ENCODE measurements around the gene ARHGAP22.
"Not testable (repeated sequence)": the region's sequence is repeated elsewhere in the genome, so short reads cannot be mapped to it uniquely, and the experiment has no call there.

Gene ARHGAP22

GRCh38 chr10:48450233-48450740 is 154.6 kb downstream of the ARHGAP22 start:
- no peak for DNase-seq (ENCODE audit: low spot score)

- DNase-seq (ENCODE audit: low spot score) = no peak
Observed at GRCh38 chr10:48449501-48450232, 155.2 kb downstream of the ARHGAP22 start.

GRCh38 chr10:48448796-48449195 is 156.1 kb downstream of the ARHGAP22 start:
- peak; percentile 83 for DNase-seq (ENCODE audit: low spot score)

GRCh38 chr10:48447356-48448215 is 157.3 kb downstream of the ARHGAP22 start:
- DNase-seq (ENCODE audit: low spot score) = no peak

- no peak for DNase-seq (ENCODE audit: low spot score)
Observed at GRCh38 chr10:48446785-48447184, 158.1 kb downstream of the ARHGAP22 start.

- no peak for DNase-seq (ENCODE audit: low spot score)
Observed at GRCh38 chr10:48445932-48446331, 158.9 kb downstream of the ARHGAP22 start.

- peak; percentile 81 for DNase-seq (ENCODE audit: low spot score)
Observed at GRCh38 chr10:48444861-48445841, 159.7 kb downstream of the ARHGAP22 start.

- peak; percentile 47 for DNase-seq (ENCODE audit: low spot score)
Observed at GRCh38 chr10:48444266-48444665, 160.6 kb downstream of the ARHGAP22 start.

- DNase-seq (ENCODE audit: low spot score) = no peak
Observed at GRCh38 chr10:48442809-48443177, 162.1 kb downstream of the ARHGAP22 start.

- DNase-seq (ENCODE audit: low spot score) = no peak
Observed at GRCh38 chr10:48442090-48442808, 162.6 kb downstream of the ARHGAP22 start.

GRCh38 chr10:48440771-48441170 is 164.1 kb downstream of the ARHGAP22 start:
- DNase-seq (ENCODE audit: low spot score) = no peak

- peak; percentile 69 for DNase-seq (ENCODE audit: low spot score)
Observed at GRCh38 chr10:48439581-48440041, 165.3 kb downstream of the ARHGAP22 start.

- DNase-seq (ENCODE audit: low spot score) = peak; percentile 68
Observed at GRCh38 chr10:48439031-48439430, 165.8 kb downstream of the ARHGAP22 start.

- DNase-seq (ENCODE audit: low spot score) = no peak
Observed at GRCh38 chr10:48437546-48437945, 167.3 kb downstream of the ARHGAP22 start.

- DNase-seq (ENCODE audit: low spot score) = no peak
Observed at GRCh38 chr10:48431871-48432270, 173.0 kb downstream of the ARHGAP22 start.

- DNase-seq (ENCODE audit: low spot score) = no peak
Observed at GRCh38 chr10:48430402-48430993, 174.4 kb downstream of the ARHGAP22 start.

- DNase-seq (ENCODE audit: low spot score) = no peak
Observed at GRCh38 chr10:48429309-48429708, 175.6 kb downstream of the ARHGAP22 start.

GRCh38 chr10:48428896-48429295 is 176.0 kb downstream of the ARHGAP22 start:
- no peak for DNase-seq (ENCODE audit: low spot score)

- no peak for DNase-seq (ENCODE audit: low spot score)
Observed at GRCh38 chr10:48423884-48424283, 181.0 kb downstream of the ARHGAP22 start.

GRCh38 chr10:48421862-48422261 is 183.0 kb downstream of the ARHGAP22 start:
- not testable (repeated sequence) for DNase-seq (ENCODE audit: low spot score)

GRCh38 chr10:48419714-48420113 is 185.2 kb downstream of the ARHGAP22 start:
- no peak for DNase-seq (ENCODE audit: low spot score)

All from kidney tubule cell (primary cell).